ENCODE results near the gene DTNA.

DNA sequence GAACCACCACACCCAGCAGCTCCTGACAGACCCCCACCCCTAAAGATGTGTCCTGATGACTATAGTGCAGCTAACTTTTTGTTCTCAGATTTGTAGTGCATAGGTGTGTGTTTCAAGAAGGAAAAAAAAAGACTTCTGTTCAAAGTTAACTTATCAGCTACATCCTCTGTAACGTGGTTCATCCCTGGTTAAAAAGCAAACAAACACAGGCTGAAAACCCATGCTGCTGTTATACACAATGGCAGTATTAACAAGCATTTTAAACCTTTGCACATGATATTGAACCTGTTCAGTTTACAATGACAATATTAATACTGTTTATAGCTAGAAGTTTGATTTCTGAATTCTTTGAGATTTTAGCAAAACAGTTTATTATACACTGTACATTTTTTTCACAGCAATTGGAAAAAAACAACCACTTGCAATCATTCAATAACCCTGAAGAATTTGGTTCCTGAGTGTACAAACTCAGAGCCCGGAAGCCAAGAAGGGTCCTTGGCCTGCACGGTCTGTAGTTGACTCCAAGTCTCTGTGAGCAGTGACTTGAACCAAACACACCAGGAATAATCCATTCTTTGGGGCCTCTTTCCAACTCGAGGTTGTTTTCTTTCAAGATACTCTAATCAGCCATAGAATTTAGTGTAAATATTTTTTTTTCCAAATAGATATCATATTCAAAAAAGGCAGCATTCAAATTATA is 177.9 kb downstream of the DTNA start:
- no peak for TF ChIP-seq POLR2AphosphoS5 (IDR thresholded peaks at IDR 0.05; ENCODE audit: low read depth, low read length)
- TF ChIP-seq POLR2A (IDR thresholded peaks at IDR 0.05; ENCODE audit: low read depth, low read length): no peak
- no peak for TF ChIP-seq TAF1 (IDR thresholded peaks at IDR 0.05; ENCODE audit: borderline replicate concordance, low read depth, low read length)

All from GM12892 (cell line).